Loucy (cell line): ENCODE data around the gene SLC6A11.

ENCODE experiments used
- H2AFZ ChIP-seq: fragments of 200-600 bp; sonication (generic); 2 replicates; pipeline ENCODE4 v1.6.0; 2016; ENCODE audit warnings: antibody characterized with exemption, mild to moderate bottlenecking, low read length, moderate library complexity
- H3F3A ChIP-seq: fragments of 200-600 bp; 2 replicates; pipeline ENCODE4 v1.6.0; 2016; ENCODE audit warnings: antibody characterized with exemption, low read depth, mild to moderate bottlenecking
- H3K27me3 ChIP-seq: fragments of 200-600 bp; sonication (generic); 2 replicates; pipeline ENCODE4 v1.6.1; 2014; ENCODE audit warnings: low read length, mild to moderate bottlenecking; ENCODE audit not compliant: insufficient read depth, poor library complexity, severe bottlenecking
- H3K36me3 ChIP-seq: fragments of 200-600 bp; sonication (generic); 2 replicates; pipeline ENCODE4 v1.6.1; 2016; ENCODE audit warnings: low read length; ENCODE audit not compliant: insufficient read depth
- H3K4me1 ChIP-seq: fragments of 200-600 bp; sonication (generic); 2 replicates; pipeline ENCODE4 v1.5.1; 2014; ENCODE audit warnings: low read length, mild to moderate bottlenecking; ENCODE audit not compliant: insufficient read depth, poor library complexity, severe bottlenecking
- H3K4me2 ChIP-seq: fragments of 200-600 bp; sonication (generic); 2 replicates; pipeline ENCODE4 v1.6.0; 2014; ENCODE audit warnings: antibody characterized with exemption, low read length, low read depth, mild to moderate bottlenecking; ENCODE audit not compliant: poor library complexity, severe bottlenecking
- H3K4me3 ChIP-seq: fragments of 200-600 bp; sonication (generic); 2 replicates; pipeline ENCODE4 v1.5.1; 2014; ENCODE audit warnings: low read length, mild to moderate bottlenecking, mixed read lengths; ENCODE audit not compliant: poor library complexity, severe bottlenecking
- H3K79me2 ChIP-seq: fragments of 200-600 bp; sonication (generic); 2 replicates; pipeline ENCODE4 v1.6.1; 2014; ENCODE audit warnings: low read length; ENCODE audit not compliant: insufficient read depth
- H3K9ac ChIP-seq: fragments of 200-600 bp; sonication (generic); 2 replicates; pipeline ENCODE4 v1.6.0; 2014; ENCODE audit warnings: mild to moderate bottlenecking, low read depth, low read length, moderate library complexity; ENCODE audit not compliant: poor library complexity, severe bottlenecking
- H3K9me2 ChIP-seq: fragments of 200-600 bp; sonication (generic); replicated peaks from 2 replicates; pipeline ENCODE4 v1.6.1; 2016; ENCODE audit warnings: low read depth, low read length, mixed read lengths
- H3K9me3 ChIP-seq: fragments of 200-600 bp; sonication (generic); 2 replicates; pipeline ENCODE4 v1.6.1; 2014; ENCODE audit warnings: mild to moderate bottlenecking, antibody characterized with exemption, low read length, low read depth; ENCODE audit not compliant: insufficient read depth
- H4K20me1 ChIP-seq: fragments of 200-600 bp; sonication (generic); 2 replicates; pipeline ENCODE4 v1.6.0; 2014; ENCODE audit warnings: antibody characterized with exemption, low read length, mild to moderate bottlenecking; ENCODE audit not compliant: insufficient read depth, poor library complexity, severe bottlenecking
- EZH2phosphoT487 ChIP-seq: fragments of 200-600 bp; IDR thresholded peaks from 2 replicates; pipeline ENCODE4 v1.6.1; 2018; ENCODE audit warnings: antibody characterized with exemption, mild to moderate bottlenecking, moderate library complexity, borderline replicate concordance
- TF ChIP-seq, protein P1 (sequence below): fragments of 200-600 bp; sonication (generic); conservative IDR thresholded peaks from 2 replicates; pipeline ENCODE4 v1.5.1; 2014; ENCODE audit warnings: mild to moderate bottlenecking, antibody characterized with exemption, low read length

Gene SLC6A11

DNA sequence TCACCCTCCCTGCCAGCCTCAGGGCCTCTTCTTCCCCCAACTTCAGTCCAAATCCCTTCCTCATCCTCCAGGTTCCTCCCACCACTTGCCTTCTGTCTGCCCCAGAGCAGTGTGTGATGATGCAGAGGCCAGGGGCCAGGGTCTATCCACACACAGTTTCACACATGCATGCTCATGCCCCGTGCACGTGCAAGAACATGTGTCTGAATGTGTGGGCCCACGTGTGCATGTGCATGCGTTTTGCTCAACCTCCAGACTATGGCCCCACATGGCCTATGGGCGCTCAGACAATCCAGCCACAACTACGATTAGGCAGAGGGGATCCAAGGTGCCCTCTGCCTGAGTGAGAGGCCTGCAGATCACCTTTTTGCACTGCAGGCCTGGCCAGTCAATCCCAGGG, 144.2 kb downstream of the SLC6A11 start:
- H3K27me3 ChIP-seq: no peaks in the 10 kb centered on the region
- H3K4me1 ChIP-seq: no peaks in the 10 kb centered on the region
- no peak overlapping the region for H3K9ac ChIP-seq
- H4K20me1 ChIP-seq: no peaks in the 10 kb centered on the region
- H3K9me2 ChIP-seq: no peaks in the 10 kb centered on the region
- no peak overlapping the region for H3K4me2 ChIP-seq
- H3K79me2 ChIP-seq: no peaks in the 10 kb centered on the region
- no peak for TF ChIP-seq EZH2phosphoT487
- TF ChIP-seq, protein P1, sequence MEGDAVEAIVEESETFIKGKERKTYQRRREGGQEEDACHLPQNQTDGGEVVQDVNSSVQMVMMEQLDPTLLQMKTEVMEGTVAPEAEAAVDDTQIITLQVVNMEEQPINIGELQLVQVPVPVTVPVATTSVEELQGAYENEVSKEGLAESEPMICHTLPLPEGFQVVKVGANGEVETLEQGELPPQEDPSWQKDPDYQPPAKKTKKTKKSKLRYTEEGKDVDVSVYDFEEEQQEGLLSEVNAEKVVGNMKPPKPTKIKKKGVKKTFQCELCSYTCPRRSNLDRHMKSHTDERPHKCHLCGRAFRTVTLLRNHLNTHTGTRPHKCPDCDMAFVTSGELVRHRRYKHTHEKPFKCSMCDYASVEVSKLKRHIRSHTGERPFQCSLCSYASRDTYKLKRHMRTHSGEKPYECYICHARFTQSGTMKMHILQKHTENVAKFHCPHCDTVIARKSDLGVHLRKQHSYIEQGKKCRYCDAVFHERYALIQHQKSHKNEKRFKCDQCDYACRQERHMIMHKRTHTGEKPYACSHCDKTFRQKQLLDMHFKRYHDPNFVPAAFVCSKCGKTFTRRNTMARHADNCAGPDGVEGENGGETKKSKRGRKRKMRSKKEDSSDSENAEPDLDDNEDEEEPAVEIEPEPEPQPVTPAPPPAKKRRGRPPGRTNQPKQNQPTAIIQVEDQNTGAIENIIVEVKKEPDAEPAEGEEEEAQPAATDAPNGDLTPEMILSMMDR: no peak
- no peak overlapping the region for H2AFZ ChIP-seq
- H3K9me3 ChIP-seq: no peaks in the 10 kb centered on the region
- H3K4me3 ChIP-seq: no peak overlapping the region
- H3K36me3 ChIP-seq: no peaks in the 10 kb centered on the region
- H3F3A ChIP-seq: no peaks in the 10 kb centered on the region

DNA sequence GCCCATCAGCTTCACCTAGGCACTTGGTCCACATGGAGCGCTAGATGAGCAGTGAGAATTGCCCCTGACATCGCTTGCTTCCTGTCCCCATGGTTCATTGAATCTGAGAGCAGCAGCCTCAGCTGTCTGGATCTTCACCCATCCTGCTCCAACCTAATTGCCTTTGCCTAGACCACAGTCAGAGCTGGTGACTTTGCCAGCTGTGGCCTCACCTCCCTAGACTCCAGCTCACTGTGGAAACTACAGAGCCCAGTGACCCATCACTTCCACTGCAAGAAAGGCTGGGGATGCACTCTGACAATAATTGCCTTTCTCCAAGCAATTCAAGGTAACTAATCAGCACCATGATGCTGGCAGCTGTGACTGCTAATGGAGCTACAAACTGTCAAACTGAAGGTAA, 145.9 kb downstream of the SLC6A11 start:
- H4K20me1 ChIP-seq: no peaks in the 10 kb centered on the region
- no peak overlapping the region for H3K4me3 ChIP-seq
- TF ChIP-seq, protein P1: no peak
- no peak for TF ChIP-seq EZH2phosphoT487
- no peaks in the 10 kb centered on the region for H3K4me1 ChIP-seq
- H3K27me3 ChIP-seq: no peaks in the 10 kb centered on the region
- no peaks in the 10 kb centered on the region for H3K9me2 ChIP-seq
- no peak overlapping the region for H3K9ac ChIP-seq
- no peaks in the 10 kb centered on the region for H3K9me3 ChIP-seq
- no peak overlapping the region for H2AFZ ChIP-seq
- no peaks in the 10 kb centered on the region for H3K36me3 ChIP-seq
- no peaks in the 10 kb centered on the region for H3F3A ChIP-seq
- no peak overlapping the region for H3K4me2 ChIP-seq
- no peaks in the 10 kb centered on the region for H3K79me2 ChIP-seq

DNA sequence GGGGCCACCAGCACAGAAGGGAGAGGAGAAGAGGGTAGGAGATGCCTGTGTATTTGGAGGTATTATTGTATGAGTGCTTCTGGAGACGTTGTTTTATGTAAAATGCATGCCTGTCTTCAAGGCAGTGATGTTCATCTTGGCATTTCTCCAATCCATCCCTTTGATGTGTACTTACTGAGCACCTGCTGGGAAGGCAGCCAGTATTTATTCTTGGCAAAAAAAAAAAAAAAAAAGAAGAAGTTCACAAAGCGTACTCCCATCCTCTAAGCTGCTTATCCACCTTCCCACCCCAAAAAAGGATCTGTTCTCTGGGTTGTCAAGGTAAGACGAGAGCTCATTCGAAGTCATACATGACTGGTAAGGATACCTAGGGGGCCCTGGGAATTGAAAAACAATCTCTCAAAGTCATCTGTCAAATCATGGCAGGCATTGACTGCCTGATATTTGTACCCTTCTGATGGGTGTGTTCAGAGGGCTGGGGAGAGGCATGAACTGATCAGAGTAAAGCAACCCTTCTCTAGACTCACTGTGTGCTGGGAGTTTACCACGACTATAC, 146.5 kb downstream of the SLC6A11 start:
- Histone ChIP-seq H3K9ac (no peak overlapping the region), H3K9me3 (no peaks in the 10 kb centered on the region), H4K20me1 (no peaks in the 10 kb centered on the region), H3K79me2 (no peaks in the 10 kb centered on the region), H3K4me3 (no peak overlapping the region), H3F3A (no peaks in the 10 kb centered on the region), H3K36me3 (no peaks in the 10 kb centered on the region), H3K9me2 (no peaks in the 10 kb centered on the region), H3K27me3 (no peaks in the 10 kb centered on the region), H3K4me1 (no peaks in the 10 kb centered on the region), H3K4me2 (no peak overlapping the region), H2AFZ (no peak overlapping the region)
- TF ChIP-seq, protein P1: no peak
- TF ChIP-seq EZH2phosphoT487: no peak
